IMR-90 (cell line): ENCODE results near the gene CCSER1. TPM values are rescaled to one million over a fixed set of nuclear protein-coding genes. Genes with fewer than 3 reads are reported as not detected.

Experiments
- ATAC-seq: fragments of 200-7000 bp; cut with Tn5 transposase; 2 replicates; pipeline ENCODE4 v1.9.1; 2020; ENCODE audit warnings: low read depth, mild to moderate bottlenecking, moderate library complexity
- BruUV-seq: library from RNA; stranded (reverse); fragments of 400-500 nt; replicated peaks from 2 replicates; lab custom pipeline; 2021; lab: Mats Ljungman, UMichigan
- CTCF ChIA-PET: fragments of 300-600 bp; formaldehyde crosslinking; extraction: SDS; loops from one replicate; lab custom pipeline; 2021; ENCODE audit warnings: antibody characterized with exemption; lab: Yijun Ruan, JAX
- POLR2A ChIA-PET: fragments of 300-600 bp; sonication (Branson Sonifier 250); formaldehyde crosslinking; loops from one replicate; lab custom pipeline; 2022; ENCODE audit warnings: antibody characterized with exemption; ENCODE audit not compliant: unreplicated experiment; lab: Charles Lee
- DNase-seq: peaks from one replicate; pipeline ENCODE4 v3.0.0; 2013
- H2AFZ ChIP-seq: replicated peaks from 2 replicates; pipeline ENCODE3; 2013; ENCODE audit warnings: low read length, mild to moderate bottlenecking; ENCODE audit not compliant: poor library complexity
- H2AK5ac ChIP-seq: 2 replicates; pipeline ENCODE4 v1.6.1; 2013; ENCODE audit warnings: low read depth, low read length, inconsistent platforms
- H2AK9ac ChIP-seq: replicated peaks from 2 replicates; pipeline ENCODE3; 2013; ENCODE audit warnings: mild to moderate bottlenecking, low read depth, low read length, moderate library complexity; ENCODE audit not compliant: poor library complexity
- H2BK120ac ChIP-seq: 2 replicates; pipeline ENCODE4 v1.6.1; 2013; ENCODE audit warnings: low read depth, low read length, inconsistent platforms
- H2BK15ac ChIP-seq: 3 replicates; pipeline ENCODE4 v1.6.1; 2013; ENCODE audit warnings: low read depth, low read length, inconsistent platforms
- H2BK20ac ChIP-seq: 2 replicates; pipeline ENCODE4 v1.6.1; 2013; ENCODE audit warnings: low read depth, mild to moderate bottlenecking, inconsistent platforms, low read length, moderate library complexity
- H2BK5ac ChIP-seq: 2 replicates; pipeline ENCODE4 v1.6.1; 2013; ENCODE audit warnings: mild to moderate bottlenecking, low read depth, low read length, inconsistent platforms; ENCODE audit not compliant: poor library complexity, severe bottlenecking
- H3K14ac ChIP-seq: replicated peaks from 2 replicates; pipeline ENCODE4 v1.6.1; 2013; ENCODE audit warnings: low read depth, low read length, inconsistent platforms
- H3K18ac ChIP-seq: 2 replicates; pipeline ENCODE4 v1.6.1; 2013; ENCODE audit warnings: low read depth, low read length, control low read depth
- H3K23ac ChIP-seq: 2 replicates; pipeline ENCODE4 v1.6.1; 2013; ENCODE audit warnings: low read depth, low read length, inconsistent platforms
- H3K27ac ChIP-seq: 2 replicates; pipeline ENCODE4 v1.5.1; 2013; ENCODE audit warnings: mild to moderate bottlenecking, control low read depth, low read length; ENCODE audit not compliant: insufficient read depth
- H3K27me3 ChIP-seq: 2 replicates; pipeline ENCODE4 v1.6.1; 2013; ENCODE audit warnings: low read length; ENCODE audit not compliant: control insufficient read depth, insufficient read depth
- H3K36me3 ChIP-seq: 2 replicates; pipeline ENCODE4 v1.6.1; 2013; ENCODE audit warnings: low read length, mixed read lengths; ENCODE audit not compliant: control insufficient read depth, insufficient read depth
- H3K4ac ChIP-seq: 2 replicates; pipeline ENCODE4 v1.6.1; 2013; ENCODE audit warnings: low read depth, low read length, inconsistent platforms
- H3K4me1 ChIP-seq: 2 replicates; pipeline ENCODE4 v1.6.1; 2013; ENCODE audit warnings: low read length, mixed read lengths; ENCODE audit not compliant: control insufficient read depth, insufficient read depth
- H3K4me2 ChIP-seq: 2 replicates; pipeline ENCODE4 v1.6.1; 2013; ENCODE audit warnings: low read depth, mild to moderate bottlenecking, control low read depth, low read length, moderate library complexity
- H3K4me3 ChIP-seq: 2 replicates; pipeline ENCODE4 v1.5.1; 2013; ENCODE audit warnings: low read depth, mild to moderate bottlenecking, control low read depth, low read length, moderate library complexity; ENCODE audit not compliant: insufficient read depth
- H3K56ac ChIP-seq: 2 replicates; pipeline ENCODE4 v1.6.1; 2013; ENCODE audit warnings: low read length, inconsistent platforms; ENCODE audit not compliant: insufficient read depth; ENCODE audit errors: extremely low read depth
- H3K79me1 ChIP-seq, 2 experiments: 2 replicates each; pipeline ENCODE4 v1.6.1; 2013; ENCODE audit warnings: low read length in 2 of 2, inconsistent platforms in 1 of 2, low read depth in 1 of 2
- H3K9ac ChIP-seq: 2 replicates; pipeline ENCODE4 v1.6.1; 2013; ENCODE audit warnings: low read depth, low read length, control low read depth
- H3K9me1 ChIP-seq: 2 replicates; pipeline ENCODE4 v1.6.1; 2013; ENCODE audit warnings: low read length, inconsistent platforms; ENCODE audit not compliant: insufficient read depth
- H3K9me3 ChIP-seq: 2 replicates; pipeline ENCODE4 v1.6.1; 2013; ENCODE audit warnings: low read length; ENCODE audit not compliant: control insufficient read depth, insufficient read depth
- H4K20me1 ChIP-seq: 2 replicates; pipeline ENCODE4 v1.6.1; 2013; ENCODE audit warnings: low read length, inconsistent platforms; ENCODE audit not compliant: insufficient read depth
- H4K5ac ChIP-seq: 2 replicates; pipeline ENCODE4 v1.6.1; 2013; ENCODE audit warnings: mild to moderate bottlenecking, low read depth, low read length, control low read depth
- H4K8ac ChIP-seq, 2 experiments: 2 replicates each; pipeline ENCODE4 v1.6.1; 2013; ENCODE audit warnings: low read depth in 2 of 2, low read length in 2 of 2, control low read depth in 1 of 2, inconsistent platforms in 1 of 2
- H4K91ac ChIP-seq: 2 replicates; pipeline ENCODE4 v1.6.1; 2013; ENCODE audit warnings: low read depth, low read length, inconsistent platforms; ENCODE audit not compliant: insufficient read depth
- BHLHE40 ChIP-seq: fragments of 150-350 bp; IDR thresholded peaks from 2 replicates; pipeline ENCODE4 v1.6.1; 2016; ENCODE audit warnings: mild to moderate bottlenecking, low read depth, low read length
- CEBPB ChIP-seq: IDR thresholded peaks from 2 replicates; pipeline ENCODE4 v1.6.1; 2012; ENCODE audit warnings: low read depth, low read length, improper control_type of control experiment
- CHD1 ChIP-seq: IDR thresholded peaks from 2 replicates; pipeline ENCODE4 v1.6.1; 2012; ENCODE audit warnings: low read depth, low read length, improper control_type of control experiment
- CTCF ChIP-seq: conservative IDR thresholded peaks from 2 replicates; pipeline ENCODE4 v1.5.1; 2012; ENCODE audit warnings: mild to moderate bottlenecking, low read depth, low read length, improper control_type of control experiment
- FOS ChIP-seq: fragments of 150-350 bp; IDR thresholded peaks from 2 replicates; pipeline ENCODE4 v1.6.1; 2016; ENCODE audit warnings: low read depth, low read length
- MAFK ChIP-seq: IDR thresholded peaks from 2 replicates; pipeline ENCODE4 v1.6.1; 2012; ENCODE audit warnings: low read depth, low read length, improper control_type of control experiment
- MAZ ChIP-seq: IDR thresholded peaks from 2 replicates; pipeline ENCODE4 v1.6.1; 2012; ENCODE audit warnings: low read depth, mild to moderate bottlenecking, low read length, improper control_type of control experiment, moderate library complexity, borderline replicate concordance
- MXI1 ChIP-seq: IDR thresholded peaks from 2 replicates; pipeline ENCODE4 v1.6.1; 2012; ENCODE audit warnings: low read depth, mild to moderate bottlenecking, low read length, moderate library complexity, borderline replicate concordance
- NFE2L2 ChIP-seq: fragments of 150-350 bp; IDR thresholded peaks from 2 replicates; pipeline ENCODE4 v1.6.1; 2016; ENCODE audit warnings: low read depth, mild to moderate bottlenecking, low read length
- POLR2A ChIP-seq: IDR thresholded peaks from 2 replicates; pipeline ENCODE4 v1.6.1; 2012; ENCODE audit warnings: mild to moderate bottlenecking, low read depth, low read length
- RAD21 ChIP-seq: IDR thresholded peaks from 2 replicates; pipeline ENCODE4 v1.6.1; 2012; ENCODE audit warnings: low read length, improper control_type of control experiment
- RCOR1 ChIP-seq: IDR thresholded peaks from 2 replicates; pipeline ENCODE4 v1.6.1; 2012; ENCODE audit warnings: mild to moderate bottlenecking, low read length, improper control_type of control experiment; ENCODE audit not compliant: insufficient replicate concordance
- RFX5 ChIP-seq: IDR thresholded peaks from 2 replicates; pipeline ENCODE4 v1.8.0; 2012; ENCODE audit warnings: low read depth, mild to moderate bottlenecking, low read length, moderate library complexity
- SMC3 ChIP-seq: fragments of 150-350 bp; IDR thresholded peaks from 2 replicates; pipeline ENCODE4 v1.6.1; 2016; ENCODE audit warnings: low read depth, mild to moderate bottlenecking, antibody characterized with exemption, low read length, moderate library complexity
- dilution Hi-C: fragments of 300-500 bp; cut with HindIII; formaldehyde crosslinking; loops from one replicate; pipeline ENCODE4 v1.14.3; 2018; ENCODE audit warnings: low sequenced_read_pairs; ENCODE audit not compliant: unreplicated experiment
- in situ Hi-C: fragments of 300-500 bp; cut with MboI; formaldehyde crosslinking; loops from 3 replicates; pipeline ENCODE4 v1.14.3; 2019; ENCODE audit warnings: low sequenced_read_pairs, inconsistent platforms, mixed read lengths
- intact Hi-C: fragments of 100-400 bp; cut with micrococcal nuclease; formaldehyde crosslinking; loops from 2 replicates; pipeline ENCODE4 v1.10.0; 2022
- polyA plus RNA-seq, 3 experiments: library from polyadenylated mRNA; depleted of rRNA; stranded (reverse); fragments of >200 nt; gene quantifications; 2 replicates each; pipeline ENCODE4 v1.2.3, GENCODE V29; 2012; ENCODE audit warnings: low replicate concordance in 1 of 3
- total RNA-seq: library from RNA; depleted of rRNA; stranded (reverse); fragments of >200 nt; gene quantifications from 2 replicates; pipeline ENCODE4 v1.2.3, GENCODE V29; 2012
- TF ChIP-seq, protein P1 (sequence below): fragments of 150-350 bp; IDR thresholded peaks from 2 replicates; pipeline ENCODE4 v1.6.1; 2017; ENCODE audit warnings: mild to moderate bottlenecking, antibody characterized with exemption, low read length, low read depth
- TF ChIP-seq, protein P2 (sequence below): fragments of 150-350 bp; IDR thresholded peaks from 2 replicates; pipeline ENCODE4 v1.6.1; 2016; ENCODE audit warnings: low read depth, mild to moderate bottlenecking, low read length, moderate library complexity, borderline replicate concordance

Gene CCSER1
- total and polyA plus RNA-seq, 2 of the 4 experiments (the other 2 are of a cell fraction): not detected

GRCh38 chr4:90926957-90927356 lies 799.8 kb downstream of the CCSER1 start:
- H3K23ac ChIP-seq: no peak overlapping the region
- no peak overlapping the region for H2BK15ac ChIP-seq
- no peaks in the 10 kb centered on the region for H3K9me3 ChIP-seq
- BruUV-seq: no TSS peak
- DNase-seq (no peak), ATAC-seq (no peak)
- no peaks in the 10 kb centered on the region for H4K20me1 ChIP-seq
- H4K8ac ChIP-seq: no peak overlapping the region
- in situ Hi-C loops: no loop called here
- no peak overlapping the region for H2BK20ac ChIP-seq
- H4K5ac ChIP-seq: no peak overlapping the region
- H3K27me3 ChIP-seq: no peaks in the 10 kb centered on the region
- no peak overlapping the region for H4K91ac ChIP-seq
- H3K4me2 ChIP-seq: no peak overlapping the region
- no peak overlapping the region for H2AK9ac ChIP-seq
- H3K4me3 ChIP-seq: no peak overlapping the region
- no peak overlapping the region for H2AFZ ChIP-seq
- intact Hi-C loops: no loop called here
- H2BK5ac ChIP-seq: no peak overlapping the region
- H2BK120ac ChIP-seq: no peak overlapping the region
- H3K36me3 ChIP-seq: no peaks in the 10 kb centered on the region
- H3K4ac ChIP-seq: no peak overlapping the region
- H3K14ac ChIP-seq: no peak overlapping the region
- CTCF ChIA-PET: no interaction called here
- dilution Hi-C loops: no loop called here
- no peak overlapping the region for H3K9ac ChIP-seq
- no peaks in the 10 kb centered on the region for H3K9me1 ChIP-seq
- no peaks in the 10 kb centered on the region for H3K79me1 ChIP-seq
- no peaks in the 10 kb centered on the region for H3K4me1 ChIP-seq
- H3K56ac ChIP-seq: no peak overlapping the region
- no peak overlapping the region for H2AK5ac ChIP-seq
- H3K27ac ChIP-seq: no peak overlapping the region
- no peak for TF ChIP-seq CHD1
- TF ChIP-seq, protein P1, sequence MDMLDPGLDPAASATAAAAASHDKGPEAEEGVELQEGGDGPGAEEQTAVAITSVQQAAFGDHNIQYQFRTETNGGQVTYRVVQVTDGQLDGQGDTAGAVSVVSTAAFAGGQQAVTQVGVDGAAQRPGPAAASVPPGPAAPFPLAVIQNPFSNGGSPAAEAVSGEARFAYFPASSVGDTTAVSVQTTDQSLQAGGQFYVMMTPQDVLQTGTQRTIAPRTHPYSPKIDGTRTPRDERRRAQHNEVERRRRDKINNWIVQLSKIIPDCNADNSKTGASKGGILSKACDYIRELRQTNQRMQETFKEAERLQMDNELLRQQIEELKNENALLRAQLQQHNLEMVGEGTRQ: no peak
- TF ChIP-seq SMC3: no peak
- TF ChIP-seq RAD21: no peak
- no peak for TF ChIP-seq CEBPB
- no peak for TF ChIP-seq MAZ
- TF ChIP-seq BHLHE40: no peak
- no peak for TF ChIP-seq RFX5
- no peak for TF ChIP-seq POLR2A
- no peak for TF ChIP-seq MXI1
- no peak for TF ChIP-seq MAFK
- no peak for TF ChIP-seq CTCF
- no peak for TF ChIP-seq NFE2L2
- no peak for TF ChIP-seq RCOR1
- no peak for TF ChIP-seq FOS
- TF ChIP-seq, protein P2, sequence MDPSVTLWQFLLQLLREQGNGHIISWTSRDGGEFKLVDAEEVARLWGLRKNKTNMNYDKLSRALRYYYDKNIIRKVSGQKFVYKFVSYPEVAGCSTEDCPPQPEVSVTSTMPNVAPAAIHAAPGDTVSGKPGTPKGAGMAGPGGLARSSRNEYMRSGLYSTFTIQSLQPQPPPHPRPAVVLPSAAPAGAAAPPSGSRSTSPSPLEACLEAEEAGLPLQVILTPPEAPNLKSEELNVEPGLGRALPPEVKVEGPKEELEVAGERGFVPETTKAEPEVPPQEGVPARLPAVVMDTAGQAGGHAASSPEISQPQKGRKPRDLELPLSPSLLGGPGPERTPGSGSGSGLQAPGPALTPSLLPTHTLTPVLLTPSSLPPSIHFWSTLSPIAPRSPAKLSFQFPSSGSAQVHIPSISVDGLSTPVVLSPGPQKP: no peak
- no peak overlapping the region for H3K18ac ChIP-seq
- POLR2A ChIA-PET: no interaction called here
